Fibroblast of lung (primary cell): ENCODE results near the gene KIAA1217. TPM values are rescaled to one million over a fixed set of nuclear protein-coding genes. Genes with fewer than 3 reads are reported as not detected.

ENCODE experiments used
- DNase-seq, 2 donors: peaks; one replicate each; pipeline versions ENCODE4 v3.0.0 to v3.0.0-alpha.2; 2010; ENCODE audit warnings: low read depth in 2 of 2
- H2AFZ ChIP-seq: 2 replicates; pipeline ENCODE4 v1.5.1; 2012; ENCODE audit warnings: low read length, control low read depth, inconsistent platforms
- H3K27ac ChIP-seq: 2 replicates; pipeline ENCODE4 v1.5.1; 2011; ENCODE audit warnings: low read length, control low read depth; ENCODE audit not compliant: insufficient read depth
- H3K27me3 ChIP-seq: 2 replicates; pipeline ENCODE4 v1.5.1; 2011; ENCODE audit warnings: mild to moderate bottlenecking, low read length; ENCODE audit not compliant: control insufficient read depth, insufficient read depth
- H3K36me3 ChIP-seq: 2 replicates; pipeline ENCODE4 v1.5.1; 2011; ENCODE audit warnings: low read length; ENCODE audit not compliant: control insufficient read depth, insufficient read depth
- H3K4me1 ChIP-seq: 2 replicates; pipeline ENCODE4 v1.5.1; 2011; ENCODE audit warnings: low read length; ENCODE audit not compliant: control insufficient read depth, insufficient read depth; ENCODE audit errors: extremely low read depth
- H3K4me2 ChIP-seq: 2 replicates; pipeline ENCODE4 v1.5.1; 2011; ENCODE audit warnings: low read length, control low read depth; ENCODE audit not compliant: insufficient read depth; ENCODE audit errors: extremely low read depth
- H3K4me3 ChIP-seq, 4 experiments: fragments of 200-600 bp in 1 of 4; sonication (generic) in 1 of 4; replicated peaks in 1 of 4; 2 replicates each; pipeline ENCODE4 v1.5.1; 2011 to 2016; ENCODE audit warnings: low read length in 4 of 4, low read depth in 3 of 4, mild to moderate bottlenecking in 3 of 4, control low read depth in 2 of 4, inconsistent platforms in 1 of 4, mixed read lengths in 1 of 4; ENCODE audit not compliant: insufficient read depth in 1 of 4; ENCODE audit errors: control extremely low read depth in 1 of 4
- H3K79me2 ChIP-seq: 2 replicates; pipeline ENCODE4 v1.5.1; 2012; ENCODE audit warnings: mild to moderate bottlenecking, low read length, inconsistent platforms; ENCODE audit not compliant: control insufficient read depth, insufficient read depth
- H3K9ac ChIP-seq: 2 replicates; pipeline ENCODE4 v1.5.1; 2011; ENCODE audit warnings: mild to moderate bottlenecking, low read length, control low read depth; ENCODE audit not compliant: insufficient read depth
- H3K9me3 ChIP-seq: 2 replicates; pipeline ENCODE4 v1.5.1; 2012; ENCODE audit warnings: low read depth, low read length; ENCODE audit not compliant: control insufficient read depth, insufficient read depth
- H4K20me1 ChIP-seq: 2 replicates; pipeline ENCODE4 v1.5.1; 2011; ENCODE audit warnings: low read length; ENCODE audit not compliant: control insufficient read depth, insufficient read depth; ENCODE audit errors: extremely low read depth
- CTCF ChIP-seq, 2 donors: IDR thresholded peaks in 1 of 2; conservative IDR thresholded peaks in 1 of 2; 1 replicate in 1 of 2; 2 replicates in 1 of 2; pipeline ENCODE4 v1.5.1; 2011 to 2012; ENCODE audit warnings: low read length in 2 of 2, control low read depth in 1 of 2, inconsistent platforms in 1 of 2, low read depth in 1 of 2, mild to moderate bottlenecking in 1 of 2
- EZH2 ChIP-seq: IDR thresholded peaks from 2 replicates; pipeline ENCODE4 v1.5.1; 2012; ENCODE audit warnings: low read length, control low read depth, mild to moderate bottlenecking; ENCODE audit errors: missing control alignments
- polyA plus RNA-seq, 2 donors: library from polyadenylated mRNA; depleted of rRNA in 1 of 2; stranded (reverse) in 1 of 2; unstranded in 1 of 2; fragments of >200 nt; gene quantifications; 2 replicates each; pipeline ENCODE4 v1.2.1, GENCODE V29; 2011 to 2012; ENCODE audit warnings: missing spikeins in 1 of 2
- total RNA-seq: library from RNA; depleted of rRNA; stranded (reverse); fragments of >200 nt; gene quantifications from 2 replicates; pipeline ENCODE4 v1.2.1, GENCODE V29; 2014

KIAA1217 gene
- total and polyA plus RNA-seq, 2 donors (not counting 1 experiment from before 2014, with no cell fraction given), result 0.92 to 1.5 TPM

DNA sequence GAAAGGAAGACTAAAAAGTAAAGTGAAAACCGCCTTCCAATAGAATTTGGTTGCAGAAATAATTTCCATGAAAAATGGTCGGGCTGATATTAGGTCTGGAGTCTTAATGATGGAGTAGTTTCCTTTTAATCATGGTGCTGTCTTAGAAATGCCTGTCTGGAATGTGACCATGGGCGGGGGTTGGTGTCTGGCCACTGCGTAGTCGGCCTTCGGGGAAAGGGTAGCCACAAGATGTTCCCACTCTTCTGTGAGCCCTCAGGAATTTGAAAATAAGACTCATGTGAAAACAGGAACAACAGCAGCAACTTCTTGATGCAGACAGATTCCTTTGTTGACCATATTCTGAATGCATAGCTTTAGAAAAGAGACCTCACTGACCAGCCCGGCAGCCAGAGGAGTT lies 176.8 kb downstream of the KIAA1217 start:
- Histone ChIP-seq H3K4me2 (no peak overlapping the region), H3K79me2 (no peaks in the 10 kb centered on the region), H3K4me3 (no peak overlapping the region), H3K36me3 (no peaks in the 10 kb centered on the region), H3K27me3 (no peaks in the 10 kb centered on the region), H2AFZ (no peak overlapping the region), H3K4me1 (no peaks in the 10 kb centered on the region), H3K9ac (no peak overlapping the region), H4K20me1 (no peaks in the 10 kb centered on the region), H3K9me3 (no peaks in the 10 kb centered on the region), H3K27ac (no peak overlapping the region)
- TF ChIP-seq CTCF (conservative IDR thresholded peaks at IDR 0.05 in 1 of 2, IDR thresholded peaks at IDR 0.05 in 1 of 2; ENCODE audit: low read depth in 1 of 2, low read length in 2 of 2) (no peak), EZH2 (no peak)
- peak; percentile 34 to 99 for DNase-seq

GRCh38 chr10:24390146-24390700 lies 181.3 kb downstream of the KIAA1217 start:
- Histone ChIP-seq H3K79me2 (no peaks in the 10 kb centered on the region), H3K4me3 (no peak overlapping the region), H2AFZ (no peak overlapping the region), H4K20me1 (no peaks in the 10 kb centered on the region), H3K9ac (no peak overlapping the region), H3K36me3 (no peaks in the 10 kb centered on the region), H3K4me2 (no peak overlapping the region), H3K27me3 (no peaks in the 10 kb centered on the region), H3K9me3 (no peaks in the 10 kb centered on the region), H3K4me1 (no peaks in the 10 kb centered on the region), H3K27ac (no peak overlapping the region)
- TF ChIP-seq EZH2 (no peak), CTCF (conservative IDR thresholded peaks at IDR 0.05 in 1 of 2, IDR thresholded peaks at IDR 0.05 in 1 of 2; ENCODE audit: low read depth in 1 of 2, low read length in 2 of 2) (no peak)
- DNase-seq, result no peak

DNA sequence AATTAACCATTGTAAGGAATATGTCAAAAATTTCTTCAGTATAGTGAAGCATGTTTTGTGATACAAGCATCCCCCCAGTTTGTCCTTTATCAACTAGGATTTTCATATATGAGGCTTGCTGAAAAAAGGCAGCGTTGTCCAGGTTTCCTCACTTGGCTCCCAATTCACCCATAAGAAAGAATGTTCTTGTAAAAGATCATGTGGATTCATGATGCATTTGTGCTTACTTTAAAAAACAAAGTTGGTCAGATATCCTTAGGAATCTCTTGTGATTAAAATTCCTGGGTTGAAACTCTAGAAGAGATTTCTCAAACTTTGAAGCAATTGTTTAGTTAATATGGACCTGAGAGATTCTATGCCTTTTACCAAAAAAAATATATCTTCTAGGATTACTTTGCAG lies 181.8 kb downstream of the KIAA1217 start:
- Histone ChIP-seq H3K27me3 (no peaks in the 10 kb centered on the region), H3K79me2 (no peaks in the 10 kb centered on the region), H3K4me3 (no peak overlapping the region), H3K36me3 (no peaks in the 10 kb centered on the region), H3K4me1 (no peaks in the 10 kb centered on the region), H2AFZ (no peak overlapping the region), H3K9ac (no peak overlapping the region), H3K4me2 (no peak overlapping the region), H4K20me1 (no peaks in the 10 kb centered on the region), H3K27ac (no peak overlapping the region), H3K9me3 (no peaks in the 10 kb centered on the region)
- peak in 1 of 2 donors; percentile 49 for DNase-seq
- TF ChIP-seq CTCF (conservative IDR thresholded peaks at IDR 0.05 in 1 of 2, IDR thresholded peaks at IDR 0.05 in 1 of 2; ENCODE audit: low read depth in 1 of 2, low read length in 2 of 2) (no peak), EZH2 (no peak)
